HCT116 (cell line): ENCODE results near the gene NAA11. TPM values are rescaled to one million over a fixed set of nuclear protein-coding genes. Genes with fewer than 3 reads are reported as not detected.

Source experiments
- ATAC-seq: fragments of 200-7000 bp; cut with Tn5 transposase; 2 replicates; pipeline ENCODE4 v1.9.1; 2020; ENCODE audit warnings: mild to moderate bottlenecking, moderate library complexity
- BruUV-seq: library from RNA; stranded (reverse); fragments of 400-500 nt; replicated peaks from 2 replicates; lab custom pipeline; 2021; lab: Mats Ljungman, UMichigan
- CTCF ChIA-PET: fragments of 300-600 bp; sonication (Branson Sonifier 250); formaldehyde crosslinking; loops from one replicate; lab custom pipeline; 2021; ENCODE audit warnings: antibody characterized with exemption; lab: Charles Lee
- POLR2A ChIA-PET: fragments of 300-600, 350-600 bp; sonication (Branson Sonifier 250); formaldehyde crosslinking; loops from one replicate; lab custom pipeline; 2021; ENCODE audit warnings: antibody characterized with exemption; lab: Charles Lee
- RAD21 ChIA-PET, 2 experiments: fragments of 300-600 bp; sonication (Branson Sonifier 250); formaldehyde crosslinking; loops; one replicate each; lab custom pipeline; 2023; ENCODE audit warnings: low total read pairs in 2 of 2; ENCODE audit not compliant: uncharacterized antibody in 2 of 2, unreplicated experiment in 2 of 2, low non-redundant PET in 1 of 2; lab: Charles Lee
- DNase-seq: peaks from one replicate; pipeline ENCODE4 v3.0.0-alpha.2; 2010; ENCODE audit warnings: low read depth, low spot score
- H2AFZ ChIP-seq: fragments of 200-600 bp; shearing (Covaris generic), sonication (generic); 2 replicates; pipeline ENCODE4 v1.6.1; 2017; ENCODE audit warnings: low read depth, mixed run types, mixed read lengths, antibody characterized with exemption, low read length; ENCODE audit not compliant: poor library complexity, severe bottlenecking
- H3K27ac ChIP-seq: 2 replicates; pipeline ENCODE4 v1.5.1; 2012; ENCODE audit warnings: low read depth, low read length
- H3K27me3 ChIP-seq: fragments of 200-600 bp; sonication (generic); 2 replicates; pipeline ENCODE4 v1.6.1; 2016; ENCODE audit warnings: mixed run types, low read length, mixed read lengths; ENCODE audit not compliant: insufficient read depth
- H3K36me3 ChIP-seq, 2 experiments: fragments of 200-500 bp in 1 of 2; fragments of 200-600 bp in 1 of 2; sonication (Bioruptor generic) in 1 of 2; sonication (generic) in 1 of 2; 2 replicates each; pipeline versions ENCODE4 v1.5.1 to v1.6.1; 2014 to 2016; ENCODE audit warnings: low read length in 2 of 2, inconsistent platforms in 1 of 2, mixed read lengths in 1 of 2, mixed run types in 1 of 2; ENCODE audit not compliant: insufficient read depth in 2 of 2, control insufficient read depth in 1 of 2
- H3K4me1 ChIP-seq, 2 experiments: fragments of 200-600 bp in 1 of 2; sonication (generic) in 1 of 2; 2 replicates each; pipeline versions ENCODE4 v1.5.1 to v1.6.1; 2012 to 2017; ENCODE audit warnings: low read length in 2 of 2, inconsistent platforms in 1 of 2, mild to moderate bottlenecking in 1 of 2, mixed read lengths in 1 of 2, mixed run types in 1 of 2, moderate library complexity in 1 of 2; ENCODE audit not compliant: insufficient read depth in 2 of 2, control insufficient read depth in 1 of 2
- H3K4me2 ChIP-seq: fragments of 200-600 bp; sonication (generic); 2 replicates; pipeline ENCODE4 v1.6.1; 2017; ENCODE audit warnings: mixed run types, low read length, mixed read lengths
- H3K4me3 ChIP-seq, 2 experiments: fragments of 200-600 bp in 1 of 2; sonication (generic) in 1 of 2; replicated peaks in 1 of 2; 2 replicates each; pipeline ENCODE4 v1.5.1; 2011 to 2016; ENCODE audit warnings: low read length in 2 of 2, control low read depth in 1 of 2, low read depth in 1 of 2, mild to moderate bottlenecking in 1 of 2, mixed read lengths in 1 of 2, mixed run types in 1 of 2
- H3K79me2 ChIP-seq: fragments of 200-600 bp; sonication (generic); 2 replicates; pipeline ENCODE4 v1.6.1; 2017; ENCODE audit warnings: mild to moderate bottlenecking, mixed run types, low read length, moderate library complexity, mixed read lengths; ENCODE audit not compliant: insufficient read depth
- H3K9ac ChIP-seq: fragments of 200-600 bp; sonication (generic); 2 replicates; pipeline ENCODE4 v1.6.1; 2016; ENCODE audit warnings: low read length, mixed read lengths
- H3K9me2 ChIP-seq: fragments of 200-600 bp; sonication (generic), shearing (Covaris generic); 2 replicates; pipeline ENCODE4 v1.6.1; 2017; ENCODE audit warnings: mixed run types, mild to moderate bottlenecking, moderate library complexity; ENCODE audit not compliant: insufficient read depth
- H3K9me3 ChIP-seq, 2 experiments: fragments of 200-500 bp in 1 of 2; fragments of 200-600 bp in 1 of 2; sonication (Bioruptor generic) in 1 of 2; sonication (generic) in 1 of 2; 2 replicates each; pipeline ENCODE4 v1.6.1; 2014 to 2017; ENCODE audit warnings: low read length in 2 of 2, mixed read lengths in 2 of 2, inconsistent platforms in 1 of 2, low read depth in 1 of 2, mild to moderate bottlenecking in 1 of 2, mixed run types in 1 of 2, moderate library complexity in 1 of 2; ENCODE audit not compliant: control insufficient read depth in 1 of 2, insufficient read depth in 1 of 2
- H4K20me1 ChIP-seq: fragments of 200-600 bp; sonication (generic), shearing (Covaris generic); 2 replicates; pipeline ENCODE4 v1.6.1; 2017; ENCODE audit warnings: mixed run types, mild to moderate bottlenecking, moderate library complexity; ENCODE audit not compliant: insufficient read depth
- CEBPB ChIP-seq: IDR thresholded peaks from 2 replicates; pipeline ENCODE4 v1.6.1; 2012; ENCODE audit warnings: low read depth
- EZH2 ChIP-seq: fragments of 200-600 bp; sonication (generic); IDR thresholded peaks from 2 replicates; pipeline ENCODE4 v1.6.1; 2017; ENCODE audit warnings: antibody characterized with exemption, mixed run types
- EZH2phosphoT487 ChIP-seq: fragments of 200-600 bp; IDR thresholded peaks from 2 replicates; pipeline ENCODE4 v1.6.1; 2018; ENCODE audit warnings: antibody characterized with exemption, borderline replicate concordance
- JUND ChIP-seq: IDR thresholded peaks from 2 replicates; pipeline ENCODE4 v1.6.1; 2012
- POLR2AphosphoS5 ChIP-seq: IDR thresholded peaks from 2 replicates; pipeline ENCODE4 v1.6.1; 2011; ENCODE audit warnings: mild to moderate bottlenecking, low read depth, low read length, moderate library complexity
- RAD21 ChIP-seq: IDR thresholded peaks from 2 replicates; pipeline ENCODE4 v1.6.1; 2012; ENCODE audit warnings: low read depth, mild to moderate bottlenecking
- SP1 ChIP-seq: IDR thresholded peaks from 2 replicates; pipeline ENCODE4 v1.6.1; 2012; ENCODE audit warnings: low read depth
- YY1 ChIP-seq: IDR thresholded peaks from 2 replicates; pipeline ENCODE4 v1.6.1; 2011; ENCODE audit warnings: low read length, low read depth, moderate library complexity, mild to moderate bottlenecking; ENCODE audit not compliant: insufficient replicate concordance; ENCODE audit errors: extremely low read depth
- ZFX ChIP-seq: fragments of 450-650 bp; IDR thresholded peaks from 2 replicates; pipeline ENCODE4 v1.6.1; 2017
- ZNF274 ChIP-seq: fragments of 200-500 bp; sonication (Bioruptor generic); IDR thresholded peaks from 2 replicates; pipeline ENCODE4 v1.6.1; 2014; ENCODE audit warnings: mild to moderate bottlenecking, low read depth, low read length, inconsistent platforms
- intact Hi-C: fragments of 100-400 bp; cut with micrococcal nuclease; formaldehyde crosslinking; loops from 2 replicates; pipeline ENCODE4 v1.10.0; 2022
- total RNA-seq: library from RNA; stranded (reverse); gene quantifications from one replicate; pipeline ENCODE4 v1.2.1, GENCODE V29; 2021; ENCODE audit not compliant: unreplicated experiment
- TF ChIP-seq, protein P1 (sequence below): IDR thresholded peaks from 2 replicates; pipeline ENCODE4 v1.6.1; 2012
- TF ChIP-seq, protein P2 (sequence below), 3 experiments: fragments of 200-600 bp in 1 of 3; sonication (generic) in 1 of 3; IDR thresholded peaks in 2 of 3; conservative IDR thresholded peaks in 1 of 3; 2 replicates each; pipeline ENCODE4 v1.5.1; 2012 to 2017; ENCODE audit warnings: low read depth in 2 of 3, low read length in 2 of 3, antibody characterized with exemption in 1 of 3, borderline replicate concordance in 1 of 3, control low read depth in 1 of 3, mild to moderate bottlenecking in 1 of 3, mixed read lengths in 1 of 3, mixed run types in 1 of 3, moderate library complexity in 1 of 3; ENCODE audit not compliant: insufficient read depth in 1 of 3
- TF ChIP-seq, protein P3 (sequence below): IDR thresholded peaks from 2 replicates; pipeline ENCODE4 v1.6.1; 2012; ENCODE audit warnings: low read depth
- TF ChIP-seq, protein P4 (sequence below): IDR thresholded peaks from 2 replicates; pipeline ENCODE4 v1.6.1; 2012

NAA11 gene
- total RNA-seq, 1 experiment from 2014 or later, result not detected

DNA sequence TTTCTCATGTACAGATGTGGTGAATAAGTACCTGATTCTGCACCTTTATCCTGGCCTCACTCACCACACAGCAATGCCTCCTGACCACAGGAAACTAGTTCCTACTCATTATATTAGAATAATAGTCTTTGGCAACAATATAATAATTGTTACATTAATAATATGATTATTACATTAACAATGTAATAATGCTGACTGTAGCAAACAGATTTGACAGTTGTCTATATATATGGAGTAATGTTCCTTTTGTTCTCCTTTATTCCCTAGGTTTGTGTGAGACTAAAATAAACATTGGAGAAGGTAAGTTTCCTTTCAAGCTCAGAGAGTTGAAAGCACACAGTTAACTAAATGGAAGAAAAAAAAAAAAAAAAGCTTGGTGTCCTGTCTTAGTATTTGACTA, 40.6 kb upstream of the NAA11 start:
- TF ChIP-seq YY1, result no peak
- no peak for TF ChIP-seq EZH2
- TF ChIP-seq RAD21, result no peak
- no peak for TF ChIP-seq ZNF274
- no peak for TF ChIP-seq CEBPB
- TF ChIP-seq ZFX, result no peak
- TF ChIP-seq, protein P1, sequence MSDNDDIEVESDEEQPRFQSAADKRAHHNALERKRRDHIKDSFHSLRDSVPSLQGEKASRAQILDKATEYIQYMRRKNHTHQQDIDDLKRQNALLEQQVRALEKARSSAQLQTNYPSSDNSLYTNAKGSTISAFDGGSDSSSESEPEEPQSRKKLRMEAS, result no peak
- no peak for TF ChIP-seq POLR2AphosphoS5
- TF ChIP-seq EZH2phosphoT487, result no peak
- TF ChIP-seq, protein P2, sequence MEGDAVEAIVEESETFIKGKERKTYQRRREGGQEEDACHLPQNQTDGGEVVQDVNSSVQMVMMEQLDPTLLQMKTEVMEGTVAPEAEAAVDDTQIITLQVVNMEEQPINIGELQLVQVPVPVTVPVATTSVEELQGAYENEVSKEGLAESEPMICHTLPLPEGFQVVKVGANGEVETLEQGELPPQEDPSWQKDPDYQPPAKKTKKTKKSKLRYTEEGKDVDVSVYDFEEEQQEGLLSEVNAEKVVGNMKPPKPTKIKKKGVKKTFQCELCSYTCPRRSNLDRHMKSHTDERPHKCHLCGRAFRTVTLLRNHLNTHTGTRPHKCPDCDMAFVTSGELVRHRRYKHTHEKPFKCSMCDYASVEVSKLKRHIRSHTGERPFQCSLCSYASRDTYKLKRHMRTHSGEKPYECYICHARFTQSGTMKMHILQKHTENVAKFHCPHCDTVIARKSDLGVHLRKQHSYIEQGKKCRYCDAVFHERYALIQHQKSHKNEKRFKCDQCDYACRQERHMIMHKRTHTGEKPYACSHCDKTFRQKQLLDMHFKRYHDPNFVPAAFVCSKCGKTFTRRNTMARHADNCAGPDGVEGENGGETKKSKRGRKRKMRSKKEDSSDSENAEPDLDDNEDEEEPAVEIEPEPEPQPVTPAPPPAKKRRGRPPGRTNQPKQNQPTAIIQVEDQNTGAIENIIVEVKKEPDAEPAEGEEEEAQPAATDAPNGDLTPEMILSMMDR (IDR thresholded peaks at IDR 0.05 in 2 of 3, conservative IDR thresholded peaks at IDR 0.05 in 1 of 3; ENCODE audit: borderline replicate concordance in 1 of 3, insufficient read depth in 1 of 3, low read depth in 2 of 3, low read length in 2 of 3), result no peak
- TF ChIP-seq, protein P3, sequence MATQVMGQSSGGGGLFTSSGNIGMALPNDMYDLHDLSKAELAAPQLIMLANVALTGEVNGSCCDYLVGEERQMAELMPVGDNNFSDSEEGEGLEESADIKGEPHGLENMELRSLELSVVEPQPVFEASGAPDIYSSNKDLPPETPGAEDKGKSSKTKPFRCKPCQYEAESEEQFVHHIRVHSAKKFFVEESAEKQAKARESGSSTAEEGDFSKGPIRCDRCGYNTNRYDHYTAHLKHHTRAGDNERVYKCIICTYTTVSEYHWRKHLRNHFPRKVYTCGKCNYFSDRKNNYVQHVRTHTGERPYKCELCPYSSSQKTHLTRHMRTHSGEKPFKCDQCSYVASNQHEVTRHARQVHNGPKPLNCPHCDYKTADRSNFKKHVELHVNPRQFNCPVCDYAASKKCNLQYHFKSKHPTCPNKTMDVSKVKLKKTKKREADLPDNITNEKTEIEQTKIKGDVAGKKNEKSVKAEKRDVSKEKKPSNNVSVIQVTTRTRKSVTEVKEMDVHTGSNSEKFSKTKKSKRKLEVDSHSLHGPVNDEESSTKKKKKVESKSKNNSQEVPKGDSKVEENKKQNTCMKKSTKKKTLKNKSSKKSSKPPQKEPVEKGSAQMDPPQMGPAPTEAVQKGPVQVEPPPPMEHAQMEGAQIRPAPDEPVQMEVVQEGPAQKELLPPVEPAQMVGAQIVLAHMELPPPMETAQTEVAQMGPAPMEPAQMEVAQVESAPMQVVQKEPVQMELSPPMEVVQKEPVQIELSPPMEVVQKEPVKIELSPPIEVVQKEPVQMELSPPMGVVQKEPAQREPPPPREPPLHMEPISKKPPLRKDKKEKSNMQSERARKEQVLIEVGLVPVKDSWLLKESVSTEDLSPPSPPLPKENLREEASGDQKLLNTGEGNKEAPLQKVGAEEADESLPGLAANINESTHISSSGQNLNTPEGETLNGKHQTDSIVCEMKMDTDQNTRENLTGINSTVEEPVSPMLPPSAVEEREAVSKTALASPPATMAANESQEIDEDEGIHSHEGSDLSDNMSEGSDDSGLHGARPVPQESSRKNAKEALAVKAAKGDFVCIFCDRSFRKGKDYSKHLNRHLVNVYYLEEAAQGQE, result no peak
- no peak for TF ChIP-seq JUND
- no peak for TF ChIP-seq SP1
- TF ChIP-seq, protein P4, sequence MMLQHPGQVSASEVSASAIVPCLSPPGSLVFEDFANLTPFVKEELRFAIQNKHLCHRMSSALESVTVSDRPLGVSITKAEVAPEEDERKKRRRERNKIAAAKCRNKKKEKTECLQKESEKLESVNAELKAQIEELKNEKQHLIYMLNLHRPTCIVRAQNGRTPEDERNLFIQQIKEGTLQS, result no peak
- no TSS peak for BruUV-seq

More for the DNA sequence above, 40.6 kb upstream of the NAA11 start:
- Histone ChIP-seq H3K4me2 (no peak overlapping the region), H3K27ac (no peak overlapping the region), H3K27me3 (no peaks in the 10 kb centered on the region), H3K4me3 (no peak overlapping the region), H3K4me1 (no peaks in the 10 kb centered on the region), H3K9me3 (no peaks in the 10 kb centered on the region), H2AFZ (no peak overlapping the region), H3K36me3 (no peaks in the 10 kb centered on the region), H3K9me2 (no peaks in the 10 kb centered on the region), H4K20me1 (no peaks in the 10 kb centered on the region), H3K79me2 (no peaks in the 10 kb centered on the region), H3K9ac (no peak overlapping the region)
- no peak for DNase-seq
- POLR2A ChIA-PET, result no interaction called here
- RAD21 ChIA-PET, result no interaction called here
- intact Hi-C loops, result no loop called here
- ATAC-seq, result no peak
- CTCF ChIA-PET, result no interaction called here
